ENCODE results near the gene AKR1C4. TPM values are rescaled to one million over a fixed set of nuclear protein-coding genes. Genes with fewer than 3 reads are reported as not detected.

The AKR1C4 gene
- polyA plus RNA-seq, 3 donors: not detected

DNA sequence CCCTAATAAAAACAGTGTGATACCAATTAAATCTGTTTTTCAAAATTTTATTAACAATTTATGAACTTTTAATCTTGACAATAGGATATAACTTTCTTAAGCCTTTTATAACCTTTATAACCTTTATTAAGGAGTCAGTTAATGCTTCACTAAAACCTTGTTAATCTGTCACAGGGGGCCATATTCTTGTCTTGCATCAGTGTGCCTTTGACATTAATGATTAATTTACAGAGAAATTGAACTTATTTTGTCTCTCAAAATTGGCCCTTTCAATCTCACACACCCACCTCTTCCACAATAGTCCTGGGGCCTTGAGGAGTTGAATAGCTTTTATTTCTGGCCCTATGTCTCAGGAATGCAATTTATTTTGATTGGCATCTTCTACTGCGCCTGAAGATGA lies 68.5 kb downstream of the AKR1C4 start:
- DNase-seq (ENCODE audit: low read depth in 3 of 3, low spot score in 2 of 3): no peak

DNA sequence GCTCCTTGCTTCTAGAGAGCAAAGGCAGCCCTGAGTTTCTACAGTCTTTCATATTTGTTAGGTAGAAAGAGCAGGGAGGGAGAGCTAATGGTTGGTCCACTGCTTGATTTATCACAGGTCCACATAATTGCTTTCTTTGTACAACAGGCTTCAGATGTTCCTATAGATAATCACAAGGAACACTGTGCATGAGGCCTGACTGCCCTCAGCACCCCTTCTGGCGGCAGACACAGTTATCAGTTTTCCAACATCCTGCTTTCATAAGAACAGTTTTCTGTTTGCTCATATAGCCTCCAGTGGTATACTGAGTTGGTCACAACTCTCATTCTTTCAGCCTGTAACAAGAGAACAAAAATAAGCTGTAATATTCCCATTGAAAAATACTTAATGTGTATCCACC lies 69.7 kb downstream of the AKR1C4 start:
- DNase-seq (ENCODE audit: low read depth in 3 of 3, low spot score in 2 of 3): no peak

DNA sequence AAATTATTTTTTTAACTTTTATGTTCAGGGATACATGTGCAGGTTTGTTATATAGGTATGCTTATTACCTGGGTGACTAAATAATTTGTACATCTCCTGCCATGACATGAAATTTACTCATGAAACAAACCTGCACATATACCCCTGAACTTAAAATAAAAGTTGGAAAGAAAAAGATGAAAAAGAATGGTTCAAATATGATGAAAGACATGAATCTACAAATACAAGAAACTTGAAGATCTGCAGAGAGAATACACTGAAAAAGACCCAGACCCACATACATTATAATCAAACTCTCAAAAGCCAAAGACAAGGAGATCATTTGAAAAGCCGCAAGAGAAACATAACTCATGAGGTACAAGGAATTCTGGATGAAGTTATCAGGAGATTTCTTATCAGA lies 70.2 kb downstream of the AKR1C4 start:
- no peak for DNase-seq (ENCODE audit: low read depth in 3 of 3, low spot score in 2 of 3)

DNA sequence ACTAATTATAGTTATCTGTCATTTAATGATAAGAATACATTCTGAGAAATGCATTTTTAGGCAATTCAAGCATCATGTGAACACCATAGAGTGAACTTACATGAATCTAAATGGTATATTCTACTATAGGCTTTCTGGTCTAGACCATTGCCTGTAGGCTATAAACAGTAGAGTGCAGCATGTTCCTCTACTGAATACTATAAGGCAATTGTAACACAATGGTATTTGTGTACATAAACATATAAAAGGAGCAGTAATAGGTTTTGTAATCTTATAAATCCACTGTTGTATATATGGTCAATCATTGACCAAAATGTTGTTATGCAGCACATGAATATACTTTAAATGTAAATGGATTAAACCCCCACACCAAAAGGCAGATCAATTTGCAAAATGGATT lies 71.6 kb downstream of the AKR1C4 start:
- DNase-seq (ENCODE audit: low read depth in 3 of 3, low spot score in 2 of 3): no peak

Other genes starting within 250 kb of the AKR1C4 start
- gene AKR1C1, start 233.4 kb upstream of the AKR1C4 start, polyA plus RNA-seq (ENCODE audit: insufficient read length in 3 of 3): 10 to 100 TPM; 10.0 to 11.2 (median 10.1) TPM
- gene AKR1C2, start 193.0 kb upstream of the AKR1C4 start, polyA plus RNA-seq (ENCODE audit: insufficient read length in 3 of 3): 10 to 100 TPM in 1 of 3 donors, 1 to 10 TPM in 2; 7.9 to 10.2 (median 8.6) TPM
- 10 to 100 TPM; 63.2 to 79.0 (median 74.3) TPM for gene AKR1C3, start 102.4 kb upstream of the AKR1C4 start, polyA plus RNA-seq (ENCODE audit: insufficient read length in 3 of 3)
- under 1 TPM; 0.07 to 0.50 (median 0.26) TPM for gene AKR1C8, start 11.7 kb upstream of the AKR1C4 start, polyA plus RNA-seq (ENCODE audit: insufficient read length in 3 of 3)
- gene UCN3, start 168.1 kb downstream of the AKR1C4 start, polyA plus RNA-seq (ENCODE audit: insufficient read length in 3 of 3): 1 to 10 TPM; 2.0 to 2.9 (median 2.4) TPM
- gene TUBAL3, start 208.0 kb downstream of the AKR1C4 start, polyA plus RNA-seq (ENCODE audit: insufficient read length in 3 of 3): under 1 TPM; 0.19 to 0.45 (median 0.43) TPM
- gene NET1, start 215.7 kb downstream of the AKR1C4 start, polyA plus RNA-seq (ENCODE audit: insufficient read length in 3 of 3): 100 to 1,000 TPM; 126 to 153 (median 144) TPM